NT2/D1 (cell line): ENCODE results near the gene SLC25A36.

ENCODE experiments used
- SUZ12 ChIP-seq: IDR thresholded peaks from 2 replicates; pipeline ENCODE4 v1.6.1; 2011; ENCODE audit not compliant: insufficient read length, insufficient read depth; ENCODE audit errors: extremely low read depth
- YY1 ChIP-seq: IDR thresholded peaks from 2 replicates; pipeline ENCODE4 v1.6.1; 2011; ENCODE audit not compliant: insufficient read length, insufficient read depth
- ZNF274 ChIP-seq: IDR thresholded peaks from 2 replicates; pipeline ENCODE4 v1.6.1; 2011; ENCODE audit warnings: mild to moderate bottlenecking, low read depth, low read length

- no peak for TF ChIP-seq ZNF274
- no peak for TF ChIP-seq YY1
- TF ChIP-seq SUZ12, result no peak
Observed at GRCh38 chr3:140950144-140950543, 8.5 kb downstream of the SLC25A36 start.
